ENCODE results near the gene OCSTAMP.

OCSTAMP gene, protein sequence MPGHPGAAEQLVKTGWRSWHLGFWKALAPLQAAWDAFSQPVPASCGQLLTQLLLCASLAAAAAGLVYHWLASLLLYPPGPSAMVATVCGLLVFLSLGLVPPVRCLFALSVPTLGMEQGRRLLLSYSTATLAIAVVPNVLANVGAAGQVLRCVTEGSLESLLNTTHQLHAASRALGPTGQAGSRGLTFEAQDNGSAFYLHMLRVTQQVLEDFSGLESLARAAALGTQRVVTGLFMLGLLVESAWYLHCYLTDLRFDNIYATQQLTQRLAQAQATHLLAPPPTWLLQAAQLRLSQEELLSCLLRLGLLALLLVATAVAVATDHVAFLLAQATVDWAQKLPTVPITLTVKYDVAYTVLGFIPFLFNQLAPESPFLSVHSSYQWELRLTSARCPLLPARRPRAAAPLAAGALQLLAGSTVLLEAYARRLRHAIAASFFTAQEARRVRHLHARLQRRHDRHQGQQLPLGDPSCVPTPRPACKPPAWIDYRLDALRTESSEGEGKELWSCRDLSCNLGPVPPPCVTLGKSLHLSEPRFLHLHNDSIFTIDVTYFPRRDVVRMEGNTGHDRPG

DNA sequence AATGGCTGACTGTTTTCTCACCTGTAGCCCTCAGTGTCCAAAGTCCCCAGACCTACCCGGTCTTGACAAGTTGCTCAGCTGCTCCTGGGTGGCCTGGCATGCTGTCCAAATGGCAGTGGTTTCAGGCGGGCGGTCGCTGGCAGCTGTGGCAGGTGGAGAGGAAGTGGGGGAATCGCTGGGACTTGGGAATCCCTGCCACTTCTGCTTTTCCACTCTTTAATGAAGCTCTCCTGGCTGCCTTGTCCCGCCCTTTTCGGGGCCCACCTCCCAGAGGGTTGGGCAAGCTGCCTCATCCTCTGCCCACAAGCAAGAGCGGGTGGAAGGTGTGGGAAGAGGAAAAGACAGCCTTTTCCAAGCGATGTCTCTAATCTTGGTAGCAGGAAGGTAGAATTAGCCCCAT is at the start of gene OCSTAMP:
Gene OCSTAMP, minus strand, starts transcription at position 194 of the 400 bp plus-strand sequence. Its CDS starts 94 bp downstream, at position 100.
- no peak for DNase-seq (ENCODE audit: low spot score)

DNA sequence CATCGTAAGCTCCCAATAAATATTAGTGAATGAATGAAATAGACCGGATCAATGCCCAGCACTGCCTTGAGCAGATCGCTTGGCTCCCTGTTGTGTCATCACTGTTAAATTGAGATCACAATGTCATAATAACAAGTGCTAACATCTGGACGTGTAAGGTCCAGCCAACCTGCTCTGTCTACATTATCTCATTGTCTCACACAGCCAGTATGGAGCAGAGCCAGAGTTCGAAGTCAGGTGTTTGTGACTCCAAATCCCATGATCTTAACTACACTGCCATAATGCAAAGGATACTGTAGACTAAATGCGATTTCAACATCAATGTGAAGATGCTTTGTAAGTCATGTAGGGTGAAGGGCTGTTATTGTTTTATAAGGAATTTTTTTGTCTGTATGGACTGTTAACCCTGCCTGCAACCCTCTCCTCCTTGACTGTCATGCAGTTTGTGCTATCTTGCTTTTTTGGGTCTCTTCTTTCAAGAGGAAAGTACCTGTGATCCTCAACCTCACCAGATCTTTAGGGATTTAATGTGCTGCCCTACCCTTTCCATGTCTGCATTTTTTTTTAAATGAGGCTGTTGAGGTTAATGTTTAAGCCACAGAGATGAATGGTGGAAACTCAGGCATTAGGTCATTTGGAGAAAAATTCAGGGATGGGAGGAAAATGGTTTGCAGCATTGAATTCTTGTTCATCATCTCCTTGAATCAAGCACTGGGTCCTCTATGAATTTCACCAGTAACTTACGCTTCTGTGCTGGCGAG is 49.0 kb upstream of the OCSTAMP start:
- DNase-seq (ENCODE audit: low spot score), result no peak

- no peak for DNase-seq (ENCODE audit: low spot score)
These were observed 45.5 kb upstream of the OCSTAMP start for GRCh38 chr20:46595933-46596332.

- DNase-seq (ENCODE audit: low spot score), result no peak
These were observed 44.3 kb upstream of the OCSTAMP start for GRCh38 chr20:46594725-46595124.

GRCh38 chr20:46592580-46593362 is 42.3 kb upstream of the OCSTAMP start:
- no peak for DNase-seq (ENCODE audit: low spot score)

- DNase-seq (ENCODE audit: low spot score), result no peak
These were observed 40.0 kb upstream of the OCSTAMP start for GRCh38 chr20:46590443-46590842.

GRCh38 chr20:46588532-46589511 is 38.4 kb upstream of the OCSTAMP start:
- no peak for DNase-seq (ENCODE audit: low spot score)

- no peak for DNase-seq (ENCODE audit: low spot score)
These were observed 37.5 kb upstream of the OCSTAMP start for GRCh38 chr20:46587986-46588385.

- no peak for DNase-seq (ENCODE audit: low spot score)
These were observed 36.3 kb upstream of the OCSTAMP start for GRCh38 chr20:46586724-46587123.

DNA sequence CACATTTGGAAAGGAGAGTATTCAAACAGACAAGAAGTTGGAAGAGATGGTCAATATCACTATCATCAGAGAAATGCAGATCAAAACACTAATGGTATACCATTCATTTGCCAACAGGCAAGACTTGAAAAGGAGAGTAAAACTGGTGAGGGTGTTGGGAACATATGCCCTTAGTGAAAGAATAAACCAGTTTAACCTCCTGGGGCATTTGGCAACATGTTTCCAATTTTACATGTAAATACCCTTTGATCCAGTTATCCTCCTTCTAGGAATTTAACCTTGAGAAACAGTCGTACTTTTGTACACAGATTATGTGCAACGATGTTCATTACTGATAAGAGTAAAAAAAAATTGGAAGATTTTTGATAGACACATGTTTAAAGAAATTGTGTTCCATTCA is 34.1 kb upstream of the OCSTAMP start:
- DNase-seq (ENCODE audit: low spot score), result no peak

- no peak for DNase-seq (ENCODE audit: low spot score)
These were observed 33.2 kb upstream of the OCSTAMP start for GRCh38 chr20:46583411-46584214.

DNA sequence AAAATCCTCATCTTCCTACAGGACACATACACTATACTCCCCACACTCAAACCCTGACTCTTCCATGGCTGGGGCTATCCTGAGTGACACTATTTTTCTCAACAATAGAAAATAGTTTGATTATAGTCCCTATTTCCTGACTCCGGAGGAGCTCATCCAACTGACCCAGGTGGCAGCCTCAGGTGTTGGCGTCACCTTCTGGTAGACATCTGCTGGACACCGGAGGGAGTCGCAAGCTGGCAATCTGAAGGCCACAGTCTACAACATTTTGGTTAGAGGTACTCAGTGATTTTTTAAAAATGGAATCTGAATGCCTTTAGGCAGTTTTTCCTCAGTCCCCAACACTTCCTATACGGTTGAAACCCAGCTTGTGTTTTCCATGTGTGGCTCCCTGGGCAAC is 32.2 kb upstream of the OCSTAMP start:
- no peak for DNase-seq (ENCODE audit: low spot score)

- DNase-seq (ENCODE audit: low spot score), result no peak
These were observed 30.9 kb upstream of the OCSTAMP start for GRCh38 chr20:46581391-46581790.

- no peak for DNase-seq (ENCODE audit: low spot score)
These were observed 30.3 kb upstream of the OCSTAMP start for GRCh38 chr20:46580613-46581205.

- DNase-seq (ENCODE audit: low spot score), result no peak
These were observed 28.3 kb upstream of the OCSTAMP start for GRCh38 chr20:46578745-46579144.

- DNase-seq (ENCODE audit: low spot score), result no peak
These were observed 26.4 kb upstream of the OCSTAMP start for GRCh38 chr20:46576774-46577395.

- DNase-seq (ENCODE audit: low spot score), result no peak
These were observed 25.5 kb upstream of the OCSTAMP start for GRCh38 chr20:46575937-46576461.

- no peak for DNase-seq (ENCODE audit: low spot score)
These were observed 24.9 kb upstream of the OCSTAMP start for GRCh38 chr20:46575394-46575793.

All from activated CD4-positive, alpha-beta T cell treated with anti-CD3 and anti-CD28 coated beads, Interleukin-2, Interleukin-4, amounts not matched to agents 100 ng/mL and 50 ng/mL, durations not matched to agents 16 hours and 8 hours (primary cell).